HCT116 (cell line): ENCODE data around the gene SLIT1. TPM values are rescaled to one million over a fixed set of nuclear protein-coding genes. Genes with fewer than 3 reads are reported as not detected.

Experiments used
- ATAC-seq: fragments of 200-7000 bp; cut with Tn5 transposase; 2 replicates; pipeline ENCODE4 v1.9.1; 2020; ENCODE audit warnings: mild to moderate bottlenecking, moderate library complexity
- BruUV-seq: library from RNA; stranded (reverse); fragments of 400-500 nt; replicated peaks from 2 replicates; lab custom pipeline; 2021; lab: Mats Ljungman, UMichigan
- CTCF ChIA-PET: fragments of 300-600 bp; sonication (Branson Sonifier 250); formaldehyde crosslinking; loops from one replicate; lab custom pipeline; 2021; ENCODE audit warnings: antibody characterized with exemption; lab: Charles Lee
- POLR2A ChIA-PET: fragments of 300-600, 350-600 bp; sonication (Branson Sonifier 250); formaldehyde crosslinking; loops from one replicate; lab custom pipeline; 2021; ENCODE audit warnings: antibody characterized with exemption; lab: Charles Lee
- RAD21 ChIA-PET, 2 experiments: fragments of 300-600 bp; sonication (Branson Sonifier 250); formaldehyde crosslinking; loops; one replicate each; lab custom pipeline; 2023; ENCODE audit warnings: low total read pairs in 2 of 2; ENCODE audit not compliant: uncharacterized antibody in 2 of 2, unreplicated experiment in 2 of 2, low non-redundant PET in 1 of 2; lab: Charles Lee
- DNase-seq: peaks from one replicate; pipeline ENCODE4 v3.0.0-alpha.2; 2010; ENCODE audit warnings: low read depth, low spot score
- H2AFZ ChIP-seq: fragments of 200-600 bp; shearing (Covaris generic), sonication (generic); 2 replicates; pipeline ENCODE4 v1.6.1; 2017; ENCODE audit warnings: low read depth, mixed run types, mixed read lengths, antibody characterized with exemption, low read length; ENCODE audit not compliant: poor library complexity, severe bottlenecking
- H3K27ac ChIP-seq: 2 replicates; pipeline ENCODE4 v1.5.1; 2012; ENCODE audit warnings: low read depth, low read length
- H3K27me3 ChIP-seq: fragments of 200-600 bp; sonication (generic); 2 replicates; pipeline ENCODE4 v1.6.1; 2016; ENCODE audit warnings: mixed run types, low read length, mixed read lengths; ENCODE audit not compliant: insufficient read depth
- H3K36me3 ChIP-seq, 2 experiments: fragments of 200-500 bp in 1 of 2; fragments of 200-600 bp in 1 of 2; sonication (Bioruptor generic) in 1 of 2; sonication (generic) in 1 of 2; 2 replicates each; pipeline versions ENCODE4 v1.5.1 to v1.6.1; 2014 to 2016; ENCODE audit warnings: low read length in 2 of 2, inconsistent platforms in 1 of 2, mixed read lengths in 1 of 2, mixed run types in 1 of 2; ENCODE audit not compliant: insufficient read depth in 2 of 2, control insufficient read depth in 1 of 2
- H3K4me1 ChIP-seq, 2 experiments: fragments of 200-600 bp in 1 of 2; sonication (generic) in 1 of 2; 2 replicates each; pipeline versions ENCODE4 v1.5.1 to v1.6.1; 2012 to 2017; ENCODE audit warnings: low read length in 2 of 2, inconsistent platforms in 1 of 2, mild to moderate bottlenecking in 1 of 2, mixed read lengths in 1 of 2, mixed run types in 1 of 2, moderate library complexity in 1 of 2; ENCODE audit not compliant: insufficient read depth in 2 of 2, control insufficient read depth in 1 of 2
- H3K4me2 ChIP-seq: fragments of 200-600 bp; sonication (generic); 2 replicates; pipeline ENCODE4 v1.6.1; 2017; ENCODE audit warnings: mixed run types, low read length, mixed read lengths
- H3K4me3 ChIP-seq, 2 experiments: fragments of 200-600 bp in 1 of 2; sonication (generic) in 1 of 2; replicated peaks in 1 of 2; 2 replicates each; pipeline ENCODE4 v1.5.1; 2011 to 2016; ENCODE audit warnings: low read length in 2 of 2, control low read depth in 1 of 2, low read depth in 1 of 2, mild to moderate bottlenecking in 1 of 2, mixed read lengths in 1 of 2, mixed run types in 1 of 2
- H3K79me2 ChIP-seq: fragments of 200-600 bp; sonication (generic); 2 replicates; pipeline ENCODE4 v1.6.1; 2017; ENCODE audit warnings: mild to moderate bottlenecking, mixed run types, low read length, moderate library complexity, mixed read lengths; ENCODE audit not compliant: insufficient read depth
- H3K9ac ChIP-seq: fragments of 200-600 bp; sonication (generic); 2 replicates; pipeline ENCODE4 v1.6.1; 2016; ENCODE audit warnings: low read length, mixed read lengths
- H3K9me2 ChIP-seq: fragments of 200-600 bp; sonication (generic), shearing (Covaris generic); 2 replicates; pipeline ENCODE4 v1.6.1; 2017; ENCODE audit warnings: mixed run types, mild to moderate bottlenecking, moderate library complexity; ENCODE audit not compliant: insufficient read depth
- H3K9me3 ChIP-seq, 2 experiments: fragments of 200-500 bp in 1 of 2; fragments of 200-600 bp in 1 of 2; sonication (Bioruptor generic) in 1 of 2; sonication (generic) in 1 of 2; 2 replicates each; pipeline ENCODE4 v1.6.1; 2014 to 2017; ENCODE audit warnings: low read length in 2 of 2, mixed read lengths in 2 of 2, inconsistent platforms in 1 of 2, low read depth in 1 of 2, mild to moderate bottlenecking in 1 of 2, mixed run types in 1 of 2, moderate library complexity in 1 of 2; ENCODE audit not compliant: control insufficient read depth in 1 of 2, insufficient read depth in 1 of 2
- H4K20me1 ChIP-seq: fragments of 200-600 bp; sonication (generic), shearing (Covaris generic); 2 replicates; pipeline ENCODE4 v1.6.1; 2017; ENCODE audit warnings: mixed run types, mild to moderate bottlenecking, moderate library complexity; ENCODE audit not compliant: insufficient read depth
- CEBPB ChIP-seq: IDR thresholded peaks from 2 replicates; pipeline ENCODE4 v1.6.1; 2012; ENCODE audit warnings: low read depth
- EGR1 ChIP-seq: IDR thresholded peaks from 2 replicates; pipeline ENCODE4 v1.6.1; 2012; ENCODE audit warnings: low read depth
- EZH2 ChIP-seq: fragments of 200-600 bp; sonication (generic); IDR thresholded peaks from 2 replicates; pipeline ENCODE4 v1.6.1; 2017; ENCODE audit warnings: antibody characterized with exemption, mixed run types
- MAX ChIP-seq: IDR thresholded peaks from 2 replicates; pipeline ENCODE4 v1.6.1; 2012
- POLR2A ChIP-seq: IDR thresholded peaks from 2 replicates; pipeline ENCODE4 v1.7.0; 2011; ENCODE audit warnings: borderline replicate concordance; ENCODE audit not compliant: insufficient read depth, insufficient read length; ENCODE audit errors: extremely low read depth
- RAD21 ChIP-seq: IDR thresholded peaks from 2 replicates; pipeline ENCODE4 v1.6.1; 2012; ENCODE audit warnings: low read depth, mild to moderate bottlenecking
- SRF ChIP-seq: IDR thresholded peaks from 2 replicates; pipeline ENCODE4 v1.6.1; 2012; ENCODE audit warnings: low read depth
- TCF7L2 ChIP-seq: IDR thresholded peaks from 2 replicates; pipeline ENCODE4 v1.7.0; 2011; ENCODE audit warnings: borderline replicate concordance, inconsistent platforms; ENCODE audit not compliant: insufficient read depth, insufficient read length; ENCODE audit errors: extremely low read depth
- YY1 ChIP-seq: IDR thresholded peaks from 2 replicates; pipeline ENCODE4 v1.6.1; 2011; ENCODE audit warnings: low read length, low read depth, moderate library complexity, mild to moderate bottlenecking; ENCODE audit not compliant: insufficient replicate concordance; ENCODE audit errors: extremely low read depth
- ZBTB33 ChIP-seq: IDR thresholded peaks from 2 replicates; pipeline ENCODE4 v1.6.1; 2011; ENCODE audit warnings: mild to moderate bottlenecking, low read length, moderate library complexity; ENCODE audit not compliant: insufficient replicate concordance; ENCODE audit errors: extremely low read depth
- ZFX ChIP-seq: fragments of 450-650 bp; IDR thresholded peaks from 2 replicates; pipeline ENCODE4 v1.6.1; 2017
- ZNF274 ChIP-seq: fragments of 200-500 bp; sonication (Bioruptor generic); IDR thresholded peaks from 2 replicates; pipeline ENCODE4 v1.6.1; 2014; ENCODE audit warnings: mild to moderate bottlenecking, low read depth, low read length, inconsistent platforms
- intact Hi-C: fragments of 100-400 bp; cut with micrococcal nuclease; formaldehyde crosslinking; loops from 2 replicates; pipeline ENCODE4 v1.10.0; 2022
- total RNA-seq: library from RNA; stranded (reverse); gene quantifications from one replicate; pipeline ENCODE4 v1.2.1, GENCODE V29; 2021; ENCODE audit not compliant: unreplicated experiment
- TF ChIP-seq, protein P1 (sequence below): IDR thresholded peaks from 2 replicates; pipeline ENCODE4 v1.6.1; 2012; ENCODE audit warnings: low read depth

SLIT1 gene
- total RNA-seq, 1 experiment from 2014 or later: 0.42 TPM

GRCh38 chr10:97190450-97190849, 4.7 kb upstream of the SLIT1 start:
- Histone ChIP-seq H3K9me3 (no peaks in the 10 kb centered on the region), H3K4me2 (no peak overlapping the region), H3K9ac (no peak overlapping the region), H4K20me1 (no peaks in the 10 kb centered on the region), H3K4me1 (peaks cover 0 to under 1% of the 10 kb centered on the region in 2 experiments; a peak in 1 of 4 replicates), H3K27me3 (no peaks in the 10 kb centered on the region; the same call in 1 of the 2 replicates), H3K9me2 (no peaks in the 10 kb centered on the region), H3K79me2 (no peaks in the 10 kb centered on the region), H3K27ac (no peak overlapping the region)
- RAD21 ChIA-PET: no interaction called here
- no TSS peak for BruUV-seq
- no peak for TF ChIP-seq SRF
- no peak for TF ChIP-seq RAD21
- TF ChIP-seq CEBPB: no peak
- TF ChIP-seq EGR1: no peak
- TF ChIP-seq TCF7L2: no peak
- TF ChIP-seq ZBTB33: no peak
- TF ChIP-seq POLR2A: no peak
- TF ChIP-seq, protein P1, sequence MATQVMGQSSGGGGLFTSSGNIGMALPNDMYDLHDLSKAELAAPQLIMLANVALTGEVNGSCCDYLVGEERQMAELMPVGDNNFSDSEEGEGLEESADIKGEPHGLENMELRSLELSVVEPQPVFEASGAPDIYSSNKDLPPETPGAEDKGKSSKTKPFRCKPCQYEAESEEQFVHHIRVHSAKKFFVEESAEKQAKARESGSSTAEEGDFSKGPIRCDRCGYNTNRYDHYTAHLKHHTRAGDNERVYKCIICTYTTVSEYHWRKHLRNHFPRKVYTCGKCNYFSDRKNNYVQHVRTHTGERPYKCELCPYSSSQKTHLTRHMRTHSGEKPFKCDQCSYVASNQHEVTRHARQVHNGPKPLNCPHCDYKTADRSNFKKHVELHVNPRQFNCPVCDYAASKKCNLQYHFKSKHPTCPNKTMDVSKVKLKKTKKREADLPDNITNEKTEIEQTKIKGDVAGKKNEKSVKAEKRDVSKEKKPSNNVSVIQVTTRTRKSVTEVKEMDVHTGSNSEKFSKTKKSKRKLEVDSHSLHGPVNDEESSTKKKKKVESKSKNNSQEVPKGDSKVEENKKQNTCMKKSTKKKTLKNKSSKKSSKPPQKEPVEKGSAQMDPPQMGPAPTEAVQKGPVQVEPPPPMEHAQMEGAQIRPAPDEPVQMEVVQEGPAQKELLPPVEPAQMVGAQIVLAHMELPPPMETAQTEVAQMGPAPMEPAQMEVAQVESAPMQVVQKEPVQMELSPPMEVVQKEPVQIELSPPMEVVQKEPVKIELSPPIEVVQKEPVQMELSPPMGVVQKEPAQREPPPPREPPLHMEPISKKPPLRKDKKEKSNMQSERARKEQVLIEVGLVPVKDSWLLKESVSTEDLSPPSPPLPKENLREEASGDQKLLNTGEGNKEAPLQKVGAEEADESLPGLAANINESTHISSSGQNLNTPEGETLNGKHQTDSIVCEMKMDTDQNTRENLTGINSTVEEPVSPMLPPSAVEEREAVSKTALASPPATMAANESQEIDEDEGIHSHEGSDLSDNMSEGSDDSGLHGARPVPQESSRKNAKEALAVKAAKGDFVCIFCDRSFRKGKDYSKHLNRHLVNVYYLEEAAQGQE: no peak
- no peak for TF ChIP-seq ZFX
- TF ChIP-seq ZNF274: no peak
- TF ChIP-seq MAX: no peak
- no peak for TF ChIP-seq EZH2
- TF ChIP-seq YY1: no peak
- TF ChIP-seq, all 23 proteins: peak for 0
- DNase-seq (no peak), ATAC-seq (no peak)
- H2AFZ ChIP-seq: no peak overlapping the region
- intact Hi-C loops: no loop called here
- no peaks in the 10 kb centered on the region for H3K36me3 ChIP-seq
- H3K4me3 ChIP-seq: no peak overlapping the region
- POLR2A ChIA-PET: no interaction called here
- CTCF ChIA-PET: no interaction called here
